GM19395 (cell line): ENCODE results near the gene DTD1.
A peak's percentile ranks its signal among the peaks of the same experiment; 100 is the strongest.
"Not testable (repeated sequence)": the region's sequence is repeated elsewhere in the genome, so short reads cannot be mapped to it uniquely, and the experiment has no call there.

ENCODE experiments used
- ATAC-seq: cut with Tn5 transposase; IDR thresholded peaks from one replicate; pipeline ENCODE4 v1.9.1; 2021; ENCODE audit warnings: mild to moderate bottlenecking, moderate library complexity; ENCODE audit not compliant: unreplicated experiment

Gene DTD1

DNA sequence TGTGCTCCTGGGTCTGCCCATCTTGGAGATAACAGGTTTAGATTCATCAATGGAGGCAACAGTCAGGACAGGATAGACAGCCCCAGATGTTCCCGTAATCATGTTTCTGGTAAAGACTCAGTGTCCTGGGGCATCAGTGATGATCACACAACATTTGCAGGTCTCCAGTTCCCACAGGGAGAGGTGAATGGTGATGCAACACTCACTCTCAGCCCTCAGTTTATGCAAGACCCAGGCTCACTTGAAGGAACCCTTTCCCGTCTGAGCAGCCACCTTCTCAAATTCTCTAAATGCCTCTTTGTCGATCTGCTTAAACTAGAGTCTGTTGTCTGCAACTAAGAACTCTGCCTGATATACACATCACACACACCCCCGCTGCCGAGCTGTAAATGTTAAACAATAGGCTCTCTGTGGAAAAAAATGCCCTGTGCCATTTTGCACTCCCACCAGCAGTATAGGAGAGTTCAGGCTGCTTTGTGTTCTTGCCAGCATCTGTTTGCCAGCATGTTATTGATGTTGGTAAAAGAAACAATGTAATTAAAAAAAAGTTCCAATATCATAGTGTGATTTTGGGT is 195.6 kb downstream of the DTD1 start:
- ATAC-seq, result no peak

- ATAC-seq, result not testable (repeated sequence)
These were observed 199.2 kb downstream of the DTD1 start for GRCh38 chr20:18787046-18787445.

DNA sequence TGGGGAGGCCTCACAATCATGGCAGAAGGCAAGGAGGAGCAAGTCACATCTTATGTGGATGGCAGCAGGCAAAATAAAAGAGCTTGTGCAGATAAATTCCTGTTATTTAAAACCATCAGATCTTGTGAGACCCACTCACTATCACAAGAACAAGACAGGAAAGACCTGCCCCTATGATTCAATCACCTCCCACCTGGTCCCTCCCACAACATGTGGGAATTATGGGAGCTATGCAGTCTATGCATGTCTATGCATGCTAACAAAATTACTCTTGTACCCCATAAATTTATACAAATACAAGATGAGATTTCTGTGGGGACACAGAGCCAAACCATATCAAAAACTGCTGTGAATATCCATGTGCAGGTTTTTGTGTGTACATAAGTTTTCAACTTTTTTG is 200.2 kb downstream of the DTD1 start:
- ATAC-seq, result no peak

- ATAC-seq, result no peak
These were observed 202.9 kb downstream of the DTD1 start for GRCh38 chr20:18790787-18791186.

- ATAC-seq, result peak; percentile 99
These were observed 206.0 kb downstream of the DTD1 start for GRCh38 chr20:18793625-18794427.

DNA sequence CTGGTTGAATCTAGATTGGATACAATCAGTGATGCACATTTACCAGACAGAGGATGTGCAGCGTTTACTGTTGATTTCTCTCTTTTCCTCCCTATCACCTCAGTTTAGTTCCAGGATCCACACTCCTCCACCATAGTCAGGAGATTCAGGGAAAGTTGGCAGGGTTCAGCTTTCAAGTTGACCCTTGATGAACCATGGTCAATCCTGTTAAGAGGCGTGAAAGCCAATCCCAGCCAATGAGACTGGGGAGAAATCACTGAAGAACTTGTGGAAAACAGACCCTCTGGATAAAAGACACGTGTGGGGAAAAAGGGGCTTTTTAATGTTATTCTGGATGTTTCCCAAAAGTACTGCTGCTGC is 206.6 kb downstream of the DTD1 start:
- peak; percentile 22 for ATAC-seq

- ATAC-seq, result no peak
These were observed 207.5 kb downstream of the DTD1 start for GRCh38 chr20:18795366-18795765.

- no peak for ATAC-seq
These were observed 208.5 kb downstream of the DTD1 start for GRCh38 chr20:18796282-18796833.

DNA sequence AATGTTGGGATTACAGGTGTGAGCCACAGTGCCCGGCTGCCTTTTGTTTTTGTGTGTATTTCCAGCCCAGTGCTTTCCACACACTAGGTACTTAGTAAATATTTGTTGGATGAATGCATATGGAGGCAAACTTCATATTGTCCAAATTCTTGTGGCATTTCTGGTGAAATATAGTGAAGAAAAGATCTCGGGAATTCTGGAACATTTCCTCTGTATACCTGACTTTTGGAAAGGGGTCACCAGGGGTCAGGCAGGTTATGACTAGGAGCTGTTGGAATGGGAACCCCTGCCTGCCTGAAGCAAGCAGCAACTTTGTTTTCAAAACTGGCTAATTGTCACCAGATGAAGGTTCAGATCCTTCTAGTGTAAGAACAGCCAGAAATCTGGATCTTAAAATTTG is 213.7 kb downstream of the DTD1 start:
- no peak for ATAC-seq

DNA sequence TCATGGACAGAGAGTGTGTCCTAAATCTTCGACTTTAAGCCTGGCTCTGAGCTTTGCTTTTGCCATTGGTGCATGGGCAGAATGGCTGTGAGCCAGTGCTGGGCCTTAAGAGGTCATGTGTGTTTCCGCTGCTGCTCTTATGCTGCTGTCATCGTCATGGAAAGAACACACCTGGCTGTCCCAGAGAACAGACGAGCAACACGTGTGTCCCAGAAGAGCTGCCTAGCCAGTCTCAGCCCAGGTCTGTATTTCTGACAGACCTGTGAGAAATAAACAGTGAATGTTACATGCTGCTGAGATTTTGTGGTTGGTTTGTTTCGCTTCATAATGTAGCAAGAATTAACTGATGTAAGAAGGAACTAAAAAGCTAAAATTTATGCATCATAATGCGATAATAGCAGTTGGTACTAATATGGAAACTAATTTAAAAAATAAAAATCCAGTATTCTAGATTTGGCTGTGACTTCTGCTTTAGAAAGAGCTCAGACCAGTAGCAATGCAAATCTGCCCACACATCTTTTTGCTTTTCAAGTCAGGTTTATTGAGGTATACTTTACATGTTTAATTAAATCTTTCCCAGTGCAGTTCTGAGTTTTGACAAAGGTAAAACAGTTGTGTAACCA is 214.3 kb downstream of the DTD1 start:
- ATAC-seq, result no peak

- no peak for ATAC-seq
These were observed 218.0 kb downstream of the DTD1 start for GRCh38 chr20:18805881-18806280.

- ATAC-seq, result no peak
These were observed 220.9 kb downstream of the DTD1 start for GRCh38 chr20:18808712-18809111.

DNA sequence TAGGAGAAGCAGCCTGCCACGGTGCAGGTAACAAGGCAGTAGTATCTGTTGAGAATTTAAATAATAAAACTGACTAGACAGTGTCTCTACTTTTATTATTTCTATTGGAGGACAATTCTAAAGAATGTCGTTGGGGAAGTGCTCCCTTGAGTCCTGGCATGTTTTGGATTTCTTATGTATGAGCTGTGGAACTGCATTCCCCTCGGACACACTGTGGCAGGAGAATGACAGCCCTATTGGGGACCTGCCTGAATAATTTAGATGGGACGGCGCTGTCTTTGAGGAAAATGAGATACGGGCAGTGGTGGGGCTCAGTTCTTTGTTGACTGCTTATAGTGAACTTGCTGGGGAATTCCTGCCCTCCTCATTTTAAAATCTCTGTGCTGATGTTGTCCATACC is 223.3 kb downstream of the DTD1 start:
- ATAC-seq, result no peak

GRCh38 chr20:18811904-18812303 is 224.1 kb downstream of the DTD1 start:
- ATAC-seq, result no peak

DNA sequence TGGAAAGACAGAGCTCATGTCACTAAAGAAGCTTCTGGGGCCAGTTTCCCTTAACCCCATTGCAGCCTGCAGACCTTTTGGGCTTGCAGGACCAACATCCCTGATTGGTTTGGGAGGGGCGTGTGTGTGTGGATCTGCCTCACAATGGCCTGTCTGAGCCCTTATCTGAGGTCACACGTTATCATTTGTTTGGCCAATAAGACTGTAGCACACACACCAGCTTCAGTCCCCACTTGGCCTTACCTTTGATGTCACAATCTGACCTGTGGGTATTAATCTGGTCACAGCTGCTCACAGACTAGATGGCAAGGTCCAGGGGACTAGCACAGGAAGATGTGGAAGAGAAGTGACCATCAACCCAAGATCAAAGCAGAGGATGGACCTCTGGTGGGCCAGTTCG is 225.6 kb downstream of the DTD1 start, which contains the start of gene SCP2D1:
SCP2D1 (plus strand) TSS at position 301 of the 400 bp plus-strand sequence; CDS start at position 334, 33 bp downstream.
- ATAC-seq, result no peak

DNA sequence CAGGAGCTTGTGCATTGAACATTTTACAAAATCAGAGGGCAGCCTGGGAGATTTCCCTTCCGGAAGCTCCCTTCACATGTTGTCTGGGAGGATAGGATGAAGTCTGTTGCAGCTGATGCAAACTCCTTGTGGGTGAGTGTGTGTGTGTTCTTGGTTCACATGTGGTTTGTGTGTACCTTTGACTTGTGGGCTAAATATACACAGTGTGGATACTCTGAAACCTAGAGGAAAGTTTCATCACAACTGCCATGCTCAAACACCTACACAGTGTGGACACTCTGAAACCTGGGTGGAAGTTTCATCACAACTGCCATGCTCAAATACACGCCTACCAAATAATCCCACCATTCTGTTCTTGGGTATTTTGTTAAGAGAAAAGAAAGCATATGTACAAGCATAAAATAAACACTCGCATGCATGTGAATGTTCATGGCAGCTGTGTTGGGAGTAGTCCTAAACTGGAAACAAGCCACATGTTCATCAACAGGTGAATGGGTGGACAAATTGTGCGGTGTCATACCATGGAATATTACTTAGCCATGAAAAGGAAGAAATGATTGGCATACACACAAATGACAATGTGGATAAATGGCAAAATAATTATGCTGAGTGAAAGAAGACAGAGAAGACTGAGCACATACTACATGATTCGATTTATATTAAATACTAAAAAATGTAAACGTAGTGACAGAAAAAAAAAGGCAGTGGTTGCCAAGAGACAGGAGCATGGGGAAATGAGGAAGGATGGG is 227.5 kb downstream of the DTD1 start:
- no peak for ATAC-seq
